Transverse colon (tissue), 4 donors: ENCODE measurements around the gene DOK7. TPM values are rescaled to one million over a fixed set of nuclear protein-coding genes. Genes with fewer than 3 reads are reported as not detected.

Experiments used
- DNase-seq: peaks from one replicate; pipeline ENCODE4 v3.0.0-alpha.2; 2019
- H3K27ac ChIP-seq, 4 donors: fragments of 200-600 bp; sonication (generic); 2 replicates each; pipeline ENCODE4 v1.5.1; 2016 to 2018; ENCODE audit warnings: inconsistent platforms in 4 of 4
- H3K27me3 ChIP-seq: fragments of 200-600 bp; sonication (generic); 2 replicates; pipeline ENCODE4 v1.5.1; 2017; ENCODE audit warnings: inconsistent platforms
- H3K36me3 ChIP-seq, 4 donors: fragments of 200-600 bp; sonication (generic); 2 replicates each; pipeline ENCODE4 v1.5.1; 2017 to 2019; ENCODE audit warnings: inconsistent platforms in 4 of 4
- H3K4me1 ChIP-seq, 4 donors: fragments of 200-600 bp; sonication (generic); 2 replicates each; pipeline ENCODE4 v1.5.1; 2017 to 2020; ENCODE audit warnings: inconsistent platforms in 4 of 4
- H3K4me3 ChIP-seq, 4 donors: fragments of 200-600 bp; sonication (generic); 1 replicate in 1 of 4; 2 replicates in 3 of 4; pipeline versions ENCODE4 v1.5.1 to v1.6.1; 2017 to 2019; ENCODE audit warnings: inconsistent platforms in 4 of 4
- H3K9me3 ChIP-seq, 2 donors: fragments of 200-600 bp; sonication (generic); 2 replicates each; pipeline ENCODE4 v1.5.1; 2017 to 2019; ENCODE audit warnings: inconsistent platforms in 2 of 2
- CTCF ChIP-seq, 5 experiments: fragments of 200-600 bp in 3 of 5; fragments of 450-650 bp in 2 of 5; sonication (generic) in 3 of 5; IDR thresholded peaks; 1 replicate in 2 of 5; 2 replicates in 3 of 5; pipeline ENCODE4 v1.5.1; 2016 to 2017; ENCODE audit warnings: antibody characterized with exemption in 5 of 5, inconsistent platforms in 3 of 5, mild to moderate bottlenecking in 2 of 5, moderate library complexity in 1 of 5
- EP300 ChIP-seq: sonication (generic); formaldehyde crosslinking; IDR thresholded peaks from one replicate; pipeline ENCODE4 v1.6.1; 2017; ENCODE audit warnings: antibody characterized with exemption, low read depth
- POLR2A ChIP-seq: fragments of 450-650 bp; IDR thresholded peaks from one replicate; pipeline ENCODE4 v1.6.1; 2016; ENCODE audit warnings: antibody characterized with exemption, mild to moderate bottlenecking, moderate library complexity
- POLR2AphosphoS5 ChIP-seq, 3 donors: sonication (generic); formaldehyde crosslinking; IDR thresholded peaks; one replicate each; pipeline ENCODE4 v1.6.1; 2016; ENCODE audit warnings: antibody characterized with exemption in 3 of 3
- WGBS, 2 donors: methylation state at CpG; one replicate each; pipeline ENCODE4 v1.1.5; 2018; ENCODE audit warnings: low coverage in 1 of 2; 5-methylcytosine and 5-hydroxymethylcytosine counted together
- in situ Hi-C, 4 donors: fragments of 200-750 bp; cut with MboI; loops; one replicate each; pipeline versions ENCODE4 v1.15.0 to v1.15.1; 2017; ENCODE audit warnings: low sequenced_read_pairs in 3 of 4, low pct_ligation_motif_present in 1 of 4, low pct_unique_long_range_greater_than_20kb in 1 of 4
- intact Hi-C: fragments of 100-400 bp; cut with DNase I; formaldehyde crosslinking; loops from one replicate; pipeline ENCODE4 v1.15.1; 2023; ENCODE audit warnings: low total_unique reads
- total RNA-seq, 4 donors: library from RNA; depleted of rRNA; stranded (reverse); fragments of >200 nt; gene quantifications; one replicate each; pipeline ENCODE4 v1.1.0, GENCODE V29; 2016

Gene DOK7
- total RNA-seq, 4 donors from 2014 or later: 0.27 to 0.95 TPM; not detected in 2

GRCh38 chr4:3443750-3444309 lies 19.3 kb upstream of the DOK7 start:
- no peaks in the 10 kb centered on the region for H3K9me3 ChIP-seq
- H3K36me3 ChIP-seq: no peaks in the 10 kb centered on the region
- no peaks in the 10 kb centered on the region for H3K4me1 ChIP-seq
- in situ Hi-C loops: loop anchor here in 2 of 4 donors (5.0 to 25.0 kb wide), 2 partner anchors 97 to 232 kb away; no protein-coding TSS in a partner anchor
- TF ChIP-seq POLR2AphosphoS5 (IDR thresholded peaks at IDR 0.05) (no peak), EP300 (no peak), POLR2A (no peak), CTCF (IDR thresholded peaks at IDR 0.05) (peak in 4 of 5 experiments; percentile 7 to 36 (median 28))
- H3K27me3 ChIP-seq: no peaks in the 10 kb centered on the region
- no peak for DNase-seq
- intact Hi-C loops: loop anchor here (2.0 to 5.0 kb wide), 2 partner anchors 97 to 337 kb away; no protein-coding TSS in a partner anchor
- WGBS, 2 donors: 53% methylated on average over 17 of the region's 17 CpGs; no CpG with 5 or more reads in 1 of the 2 donors
- no peak overlapping the region for H3K27ac ChIP-seq
- H3K4me3 ChIP-seq: no peak overlapping the region

GRCh38 chr4:3444351-3445110 lies 18.6 kb upstream of the DOK7 start:
- intact Hi-C loops (loop anchor here (2.0 to 5.0 kb wide), 2 partner anchors 98 to 337 kb away; no protein-coding TSS in a partner anchor), in situ Hi-C loops (loop anchor here in 2 of 4 donors (5.0 to 25.0 kb wide), 2 partner anchors 97 to 232 kb away; no protein-coding TSS in a partner anchor)
- H3K36me3 ChIP-seq: no peaks in the 10 kb centered on the region

GRCh38 chr4:3445111-3445820 lies 17.8 kb upstream of the DOK7 start:
- DNase-seq: no peak
- no peaks in the 10 kb centered on the region for H3K9me3 ChIP-seq
- TF ChIP-seq POLR2A (no peak), POLR2AphosphoS5 (IDR thresholded peaks at IDR 0.05) (no peak)
- WGBS, 2 donors: 84% methylated on average over 19 of the region's 34 CpGs; no CpG with 5 or more reads in 1 of the 2 donors
- intact Hi-C loops: loop anchor here (2.0 kb wide), 1 partner anchor 98 kb away; no protein-coding TSS in a partner anchor
- in situ Hi-C loops: loop anchor here in 1 of 4 donors (25.0 kb wide), 1 partner anchor 233 kb away; no protein-coding TSS in a partner anchor
- no peak overlapping the region for H3K27ac ChIP-seq
- H3K4me1 ChIP-seq: no peaks in the 10 kb centered on the region
- no peak overlapping the region for H3K4me3 ChIP-seq
- H3K27me3 ChIP-seq: no peaks in the 10 kb centered on the region
- H3K36me3 ChIP-seq: no peaks in the 10 kb centered on the region

More at GRCh38 chr4:3444351-3445110, 18.6 kb upstream of the DOK7 start:
- DNase-seq: no peak
- 89% methylated on average over 28 of the region's 56 CpGs; no CpG with 5 or more reads in 1 of the 2 donors for WGBS, 2 donors
- Histone ChIP-seq H3K9me3 (no peaks in the 10 kb centered on the region), H3K4me1 (no peaks in the 10 kb centered on the region), H3K27me3 (no peaks in the 10 kb centered on the region), H3K4me3 (no peak overlapping the region), H3K27ac (no peak overlapping the region)
- TF ChIP-seq POLR2A (no peak), POLR2AphosphoS5 (IDR thresholded peaks at IDR 0.05) (no peak), CTCF (IDR thresholded peaks at IDR 0.05) (no peak), EP300 (no peak)

- H3K36me3 ChIP-seq: no peaks in the 10 kb centered on the region
- intact Hi-C loops (loop anchor here (2.0 kb wide), 1 partner anchor 99 kb away; no protein-coding TSS in a partner anchor), in situ Hi-C loops (loop anchor here in 1 of 4 donors (25.0 kb wide), 1 partner anchor 234 kb away; no protein-coding TSS in a partner anchor)
- WGBS, 2 donors: 71% methylated on average over 31 of the region's 34 CpGs; no CpG with 5 or more reads in 1 of the 2 donors
- no peak overlapping the region for H3K4me3 ChIP-seq
- H3K4me1 ChIP-seq: no peaks in the 10 kb centered on the region
- no peak for TF ChIP-seq EP300
- no peak for TF ChIP-seq POLR2A
- no peak for TF ChIP-seq POLR2AphosphoS5 (IDR thresholded peaks at IDR 0.05)
- TF ChIP-seq CTCF (IDR thresholded peaks at IDR 0.05): no peak
- no peak overlapping the region for H3K27ac ChIP-seq
- DNase-seq: no peak
- no peaks in the 10 kb centered on the region for H3K27me3 ChIP-seq
- H3K9me3 ChIP-seq: no peaks in the 10 kb centered on the region
Observed at GRCh38 chr4:3445829-3446545, 17.1 kb upstream of the DOK7 start.
